GM12892 (cell line): ENCODE results near the gene GDF10.

Experiments used
- DNase-seq: peaks from one replicate; pipeline ENCODE4 v3.0.0; 2011; ENCODE audit not compliant: insufficient read length
- FAIRE-seq: peaks from 2 replicates; lab custom pipeline; 2011; peaks lifted over from hg19 to GRCh38; lab: Jason Lieb, UNC
- POLR2A ChIP-seq: IDR thresholded peaks from 2 replicates; pipeline ENCODE4 v1.6.1; 2011; ENCODE audit warnings: low read depth, low read length, control low read depth
- POLR2AphosphoS5 ChIP-seq: IDR thresholded peaks from 2 replicates; pipeline ENCODE4 v1.6.1; 2011; ENCODE audit warnings: low read depth, low read length, control low read depth
- TAF1 ChIP-seq: IDR thresholded peaks from 2 replicates; pipeline ENCODE4 v1.6.1; 2011; ENCODE audit warnings: low read depth, mild to moderate bottlenecking, control low read depth, low read length, borderline replicate concordance

The GDF10 gene

DNA sequence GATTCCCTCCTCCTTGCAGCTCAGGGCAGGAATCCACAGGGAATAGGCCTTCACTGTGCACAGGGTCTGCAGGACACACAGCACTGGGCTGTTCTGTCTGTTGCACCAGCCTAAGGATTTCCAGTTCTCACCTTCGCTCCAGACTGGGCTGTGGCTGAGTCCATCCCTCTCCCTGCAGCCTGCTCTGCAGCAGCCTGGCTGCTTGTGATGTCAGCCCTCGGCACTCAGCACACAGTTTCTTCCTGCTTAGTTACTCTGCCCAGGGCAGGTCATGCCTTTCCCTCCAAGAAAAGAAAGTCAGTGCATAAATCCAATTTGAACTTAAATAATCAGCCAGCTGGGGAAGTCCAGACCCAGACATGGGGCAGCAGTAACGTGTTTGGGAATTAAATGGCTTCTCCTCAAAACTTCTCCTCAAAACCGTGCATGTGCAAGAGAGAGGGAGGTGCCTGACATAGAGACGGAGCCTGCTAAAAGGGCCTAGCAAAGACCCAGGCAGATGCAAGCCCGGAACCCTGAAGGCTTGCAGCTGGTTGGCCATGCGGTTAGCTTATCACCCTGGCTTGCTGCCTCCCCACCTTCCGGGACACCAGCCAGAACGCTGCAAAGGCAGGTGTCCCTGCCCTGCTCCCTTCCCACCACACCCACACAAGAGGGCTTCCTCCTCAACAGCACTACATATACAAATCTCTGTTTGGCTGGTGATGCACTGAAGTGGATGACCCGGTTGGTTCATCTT is 11.4 kb downstream of the GDF10 start:
- FAIRE-seq = no peak
- TF ChIP-seq POLR2AphosphoS5 (no peak), TAF1 (no peak), POLR2A (no peak)
- DNase-seq = no peak

DNA sequence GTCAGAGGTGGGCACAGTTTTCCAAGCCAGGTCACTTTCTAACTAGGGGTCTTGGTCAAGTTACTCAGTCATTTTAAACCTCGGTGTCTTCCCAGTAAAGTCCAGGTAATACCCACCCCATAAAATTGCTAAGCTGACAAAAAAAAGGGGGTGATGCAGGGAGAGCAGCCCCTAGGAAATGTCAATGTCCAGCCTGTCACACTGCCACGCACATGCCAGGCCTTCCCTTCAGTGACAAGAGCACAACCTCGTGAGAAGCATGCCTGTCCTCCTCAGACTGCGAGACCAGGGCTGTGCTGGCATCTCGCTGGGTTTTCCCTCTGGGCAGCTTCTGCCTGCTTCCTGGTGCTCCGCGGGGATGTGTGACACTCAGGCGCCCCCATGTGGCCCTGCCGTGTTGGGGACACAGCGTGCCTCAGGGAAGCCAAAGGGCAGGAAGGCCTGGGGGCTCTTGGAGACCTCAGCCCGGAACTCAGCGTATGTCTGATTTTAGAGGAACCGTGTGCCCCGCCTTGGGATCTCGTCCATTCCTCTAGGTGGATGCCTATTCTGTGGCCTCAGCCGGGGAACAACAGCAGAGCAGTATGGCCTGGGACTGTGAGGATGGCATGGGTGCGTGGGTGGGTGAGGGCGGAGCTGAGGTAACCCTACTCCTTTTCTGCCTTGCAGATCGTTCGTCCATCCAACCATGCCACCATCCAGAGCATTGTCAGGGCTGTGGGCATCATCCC is 12.1 kb downstream of the GDF10 start:
- DNase-seq (peak; percentile 66), FAIRE-seq (no peak)
- TF ChIP-seq POLR2A (no peak), POLR2AphosphoS5 (no peak), TAF1 (no peak)

DNA sequence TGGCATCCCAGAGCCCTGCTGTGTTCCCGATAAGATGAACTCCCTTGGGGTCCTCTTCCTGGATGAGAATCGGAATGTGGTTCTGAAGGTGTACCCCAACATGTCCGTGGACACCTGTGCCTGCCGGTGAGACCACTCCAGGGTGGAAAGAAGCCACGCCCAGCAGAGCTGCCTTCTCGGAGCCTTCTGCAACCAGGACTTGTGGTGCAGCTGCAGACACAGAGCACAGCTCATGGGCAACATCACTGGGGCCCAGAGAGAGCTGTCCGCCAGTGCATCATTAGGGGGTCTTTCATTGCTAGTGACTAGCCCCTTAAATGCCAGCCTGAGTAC is 12.6 kb downstream of the GDF10 start:
- DNase-seq = no peak
- no peak for FAIRE-seq

DNA sequence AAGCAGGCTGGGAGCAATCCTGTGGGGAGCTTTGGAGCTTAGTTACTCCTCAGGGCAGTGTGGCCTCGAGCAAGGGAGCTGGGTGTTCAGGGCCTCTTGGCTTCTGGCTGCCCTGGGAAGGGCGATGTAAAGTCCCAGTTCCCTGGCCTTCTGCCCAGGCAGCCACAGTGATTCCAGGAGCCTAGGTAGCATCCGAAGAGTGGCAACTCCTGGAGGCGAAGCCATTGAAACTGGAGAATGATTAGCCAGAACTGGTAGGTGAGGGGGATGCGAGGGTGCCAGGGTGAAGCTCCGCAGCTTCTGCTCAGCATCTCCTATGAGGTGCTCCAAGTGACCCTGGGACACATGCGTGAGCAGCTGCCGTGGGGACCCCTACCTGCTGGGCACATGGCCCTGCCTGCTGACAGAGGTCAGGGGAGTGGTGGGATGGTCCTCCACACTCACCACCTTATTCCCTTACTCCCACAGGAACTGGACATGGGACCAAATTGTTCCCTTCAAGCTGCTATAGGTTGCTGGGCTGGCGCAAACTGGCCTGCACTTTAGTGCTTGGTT is 14.5 kb downstream of the GDF10 start:
- TF ChIP-seq POLR2AphosphoS5 = no peak
- no peak for TF ChIP-seq TAF1
- TF ChIP-seq POLR2A = no peak
- DNase-seq (no peak), FAIRE-seq (no peak)

More for the DNA sequence above, 12.6 kb downstream of the GDF10 start:
- TF ChIP-seq POLR2A (no peak), POLR2AphosphoS5 (no peak), TAF1 (no peak)

DNA sequence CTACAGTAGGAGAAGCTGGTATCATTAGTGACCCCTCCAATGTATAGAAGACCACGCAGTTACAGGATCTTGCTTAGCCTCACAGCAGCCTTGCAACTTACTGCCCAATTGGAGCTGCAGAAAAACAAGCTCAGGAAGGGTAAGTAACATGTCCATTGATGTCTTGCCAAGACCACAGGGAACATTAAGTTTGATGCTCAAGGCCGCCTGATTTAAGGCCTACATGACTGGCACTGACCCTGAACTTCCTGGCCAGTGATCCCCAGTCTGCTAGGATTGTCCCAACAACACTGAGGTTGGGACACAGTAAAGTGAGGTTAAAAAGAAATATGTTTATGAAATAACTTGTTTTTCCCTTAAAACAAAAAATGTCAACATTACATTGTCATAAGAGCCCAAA is 15.4 kb downstream of the GDF10 start:
- TF ChIP-seq TAF1 (no peak), POLR2A (no peak), POLR2AphosphoS5 (no peak)
- no peak for FAIRE-seq

DNA sequence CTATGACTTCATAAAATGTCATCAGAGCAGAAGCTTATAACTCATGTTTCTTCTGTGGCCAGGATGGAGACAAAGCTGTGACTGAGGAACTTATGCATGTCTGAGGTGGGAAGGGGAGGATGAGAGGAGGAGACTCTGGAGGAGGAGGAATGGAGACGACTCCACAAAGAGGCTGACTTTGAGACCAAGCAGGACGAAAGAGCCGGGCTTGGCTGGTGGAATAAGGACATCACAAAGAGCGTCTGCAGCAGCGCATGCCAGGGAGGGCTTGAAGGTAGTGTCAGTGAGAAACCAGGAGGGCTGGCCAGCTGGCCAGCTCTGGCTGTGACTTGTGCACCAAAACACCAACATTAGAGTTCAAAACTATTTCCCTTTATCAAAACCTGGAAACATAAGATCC is 16.1 kb downstream of the GDF10 start:
- FAIRE-seq (no peak), DNase-seq (no peak)
- TF ChIP-seq POLR2A (no peak), POLR2AphosphoS5 (no peak), TAF1 (no peak)

More for the DNA sequence above, 15.4 kb downstream of the GDF10 start:
- no peak for DNase-seq

DNA sequence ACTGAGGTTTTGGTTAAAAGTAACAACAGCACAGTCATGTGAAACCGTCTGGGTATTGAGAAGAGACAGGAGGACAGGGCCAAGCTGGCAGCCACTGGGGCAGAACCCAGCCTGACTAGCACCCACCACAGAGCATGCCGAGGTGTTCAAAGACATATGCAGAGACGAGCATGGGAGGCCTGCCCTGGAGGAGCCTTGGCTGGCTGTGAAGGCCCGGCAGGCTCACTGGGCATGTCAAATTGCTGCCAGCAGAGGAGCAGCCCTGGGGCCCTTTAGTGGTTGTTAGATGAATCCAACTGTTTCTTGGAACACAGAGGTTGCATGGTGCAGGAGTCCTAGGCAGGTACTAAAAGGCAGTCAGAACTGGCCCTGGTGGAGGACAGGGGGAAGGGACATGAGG is 17.3 kb downstream of the GDF10 start:
- DNase-seq (no peak), FAIRE-seq (no peak)
- no peak for TF ChIP-seq TAF1
- no peak for TF ChIP-seq POLR2AphosphoS5
- TF ChIP-seq POLR2A = no peak

DNA sequence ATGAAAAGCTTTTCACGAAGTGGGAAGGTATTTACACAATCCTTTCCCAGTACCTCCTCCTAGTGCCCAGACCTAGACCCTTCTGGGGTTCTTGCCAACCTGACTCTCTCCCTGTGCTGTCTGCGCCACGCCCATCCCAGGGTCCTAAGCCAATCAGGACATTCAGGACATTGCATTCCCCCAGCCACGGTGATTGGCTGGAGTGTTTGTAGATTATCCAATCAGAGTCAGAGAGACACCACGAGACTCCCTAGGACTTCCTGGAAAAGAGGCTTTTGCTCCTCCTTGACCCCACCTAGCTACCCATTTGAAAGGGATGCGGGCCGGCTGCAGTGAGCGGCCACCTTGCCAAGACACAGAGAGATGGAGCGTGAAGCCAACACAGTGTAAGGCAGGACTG is 18.7 kb downstream of the GDF10 start:
- FAIRE-seq = no peak
- TF ChIP-seq TAF1 (no peak), POLR2A (no peak), POLR2AphosphoS5 (no peak)
- DNase-seq = no peak

DNA sequence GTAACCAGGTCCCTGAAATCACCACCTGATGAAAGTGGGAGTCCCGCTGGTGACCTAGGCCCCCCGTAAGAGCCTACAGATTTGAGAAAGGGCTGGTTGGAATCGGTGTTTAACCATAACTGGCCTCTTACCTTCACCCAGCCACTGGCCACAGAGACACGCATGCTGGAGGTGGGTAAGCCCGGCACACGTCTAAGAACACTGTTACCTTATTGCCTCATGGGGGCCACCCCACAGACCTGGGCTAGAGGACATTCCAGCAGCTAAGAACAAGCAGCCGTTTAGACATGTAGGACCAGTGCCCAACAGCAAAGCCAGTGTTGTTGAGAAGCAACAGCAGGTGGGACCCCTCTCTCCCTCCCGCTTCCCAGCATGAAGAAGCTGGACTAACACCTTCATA is 19.8 kb downstream of the GDF10 start:
- FAIRE-seq (no peak), DNase-seq (no peak)
- TF ChIP-seq POLR2A = no peak

DNA sequence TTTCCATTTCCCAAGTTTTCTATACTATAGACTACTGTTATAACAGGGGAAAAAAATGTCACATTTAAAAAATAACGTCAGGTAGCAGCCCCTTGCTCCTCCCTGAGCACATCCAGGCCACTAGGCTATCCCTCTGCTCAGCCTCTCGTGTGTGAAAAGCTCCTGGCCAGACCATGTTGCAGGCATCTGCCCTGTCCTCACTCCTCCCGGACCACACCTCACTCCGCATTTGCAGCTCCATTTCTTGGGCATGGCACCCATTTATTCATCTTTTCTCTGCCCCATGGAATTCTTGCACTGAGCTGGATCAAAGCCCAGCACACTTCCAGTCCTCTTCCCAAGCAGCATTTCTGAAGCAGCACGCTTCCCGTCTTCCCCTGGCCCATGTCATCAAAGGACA is 20.8 kb downstream of the GDF10 start:
- DNase-seq (no peak), FAIRE-seq (no peak)
- TF ChIP-seq POLR2A (no peak), TAF1 (no peak), POLR2AphosphoS5 (no peak)

DNA sequence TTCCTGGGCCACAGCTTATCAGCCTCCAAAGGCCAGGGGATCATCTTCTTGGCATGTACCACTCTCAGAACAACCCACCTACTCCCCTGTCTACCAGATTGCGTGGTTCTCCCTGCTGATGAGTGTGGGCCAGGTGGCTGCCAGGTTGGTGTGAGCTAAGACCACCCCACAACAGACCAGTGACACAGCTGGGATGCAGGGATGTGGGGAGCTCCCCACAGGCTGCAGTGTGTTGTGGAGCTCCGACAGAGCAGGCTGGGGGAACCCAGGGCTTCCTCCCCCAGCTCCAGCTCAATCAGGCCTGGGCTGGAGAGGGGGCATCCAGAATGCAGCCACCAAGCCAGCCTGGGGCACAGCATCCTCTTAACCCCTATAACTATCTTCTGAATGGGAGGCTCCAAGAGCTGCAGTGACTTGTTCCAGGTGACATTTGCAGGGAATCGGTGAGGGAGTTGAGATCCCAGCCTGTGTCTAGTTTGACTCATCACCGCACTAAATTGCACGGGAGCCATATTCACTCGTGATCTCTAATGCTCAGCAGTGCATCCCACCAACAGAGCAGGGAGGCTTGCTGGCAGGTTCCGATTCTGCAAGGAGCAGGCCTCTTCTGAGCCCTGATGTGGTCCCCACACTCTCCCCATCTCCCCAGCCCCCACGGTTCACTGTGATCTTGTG is 21.7 kb downstream of the GDF10 start:
- DNase-seq (no peak), FAIRE-seq (no peak)
- TF ChIP-seq POLR2A (no peak), POLR2AphosphoS5 (no peak), TAF1 (no peak)
